ENCODE measurements around the gene SMAD4. TPM values are rescaled to one million over a fixed set of nuclear protein-coding genes. Genes with fewer than 3 reads are reported as not detected.
"Not testable (repeated sequence)": the region's sequence is repeated elsewhere in the genome, so short reads cannot be mapped to it uniquely, and the experiment has no call there.

The SMAD4 gene
- total RNA-seq, 4 donors from 2014 or later, result 86.7 to 104 (median 98.6) TPM

DNA sequence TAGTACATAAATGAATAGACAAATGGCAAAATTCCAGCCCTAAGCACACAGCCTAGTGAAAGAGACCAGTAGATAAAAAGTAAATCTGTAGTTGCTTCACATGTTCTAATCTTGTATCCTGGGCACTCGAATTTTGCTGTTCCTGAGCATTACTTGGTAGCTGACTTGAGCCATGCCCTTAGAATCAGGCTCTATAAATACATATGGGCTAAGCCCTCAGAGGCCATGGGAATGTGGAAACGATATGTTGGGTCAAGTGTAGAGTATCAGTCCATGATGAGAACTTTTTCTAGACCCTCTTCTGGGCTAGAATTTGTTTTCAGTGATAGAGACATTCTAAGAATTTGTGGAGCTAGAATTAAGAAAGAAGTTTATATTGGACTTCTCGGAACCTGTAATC lies 40.3 kb upstream of the SMAD4 start:
- no peak for DNase-seq (ENCODE audit: low spot score)
- no peak for ATAC-seq (ENCODE audit: low FRiP score)
- TF ChIP-seq, protein P1, sequence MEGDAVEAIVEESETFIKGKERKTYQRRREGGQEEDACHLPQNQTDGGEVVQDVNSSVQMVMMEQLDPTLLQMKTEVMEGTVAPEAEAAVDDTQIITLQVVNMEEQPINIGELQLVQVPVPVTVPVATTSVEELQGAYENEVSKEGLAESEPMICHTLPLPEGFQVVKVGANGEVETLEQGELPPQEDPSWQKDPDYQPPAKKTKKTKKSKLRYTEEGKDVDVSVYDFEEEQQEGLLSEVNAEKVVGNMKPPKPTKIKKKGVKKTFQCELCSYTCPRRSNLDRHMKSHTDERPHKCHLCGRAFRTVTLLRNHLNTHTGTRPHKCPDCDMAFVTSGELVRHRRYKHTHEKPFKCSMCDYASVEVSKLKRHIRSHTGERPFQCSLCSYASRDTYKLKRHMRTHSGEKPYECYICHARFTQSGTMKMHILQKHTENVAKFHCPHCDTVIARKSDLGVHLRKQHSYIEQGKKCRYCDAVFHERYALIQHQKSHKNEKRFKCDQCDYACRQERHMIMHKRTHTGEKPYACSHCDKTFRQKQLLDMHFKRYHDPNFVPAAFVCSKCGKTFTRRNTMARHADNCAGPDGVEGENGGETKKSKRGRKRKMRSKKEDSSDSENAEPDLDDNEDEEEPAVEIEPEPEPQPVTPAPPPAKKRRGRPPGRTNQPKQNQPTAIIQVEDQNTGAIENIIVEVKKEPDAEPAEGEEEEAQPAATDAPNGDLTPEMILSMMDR (IDR thresholded peaks at IDR 0.05), result no peak

DNA sequence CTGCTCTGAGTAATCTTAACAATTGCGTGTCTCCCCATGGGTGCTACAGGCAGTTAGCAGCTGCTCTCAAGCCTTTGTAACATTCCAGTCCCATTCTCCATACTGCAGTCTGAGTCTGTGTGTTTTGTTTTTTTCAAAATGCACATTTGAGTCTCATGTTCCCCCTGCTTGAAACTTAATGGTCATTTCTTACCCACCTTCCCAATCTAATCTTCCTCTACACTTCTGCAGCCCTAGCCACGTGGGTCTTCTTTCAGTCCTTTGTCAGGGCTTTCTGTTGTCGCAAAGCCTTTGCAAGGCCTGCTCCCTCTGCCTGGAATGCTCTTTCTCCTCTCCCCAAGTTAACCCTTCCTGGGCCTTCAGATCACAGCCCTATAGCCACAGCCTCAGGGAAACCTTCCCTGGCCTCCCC lies 37.7 kb upstream of the SMAD4 start:
- no peak for ATAC-seq (ENCODE audit: low FRiP score)
- TF ChIP-seq, protein P1 (IDR thresholded peaks at IDR 0.05), result no peak
- no peak for DNase-seq (ENCODE audit: low spot score)

DNA sequence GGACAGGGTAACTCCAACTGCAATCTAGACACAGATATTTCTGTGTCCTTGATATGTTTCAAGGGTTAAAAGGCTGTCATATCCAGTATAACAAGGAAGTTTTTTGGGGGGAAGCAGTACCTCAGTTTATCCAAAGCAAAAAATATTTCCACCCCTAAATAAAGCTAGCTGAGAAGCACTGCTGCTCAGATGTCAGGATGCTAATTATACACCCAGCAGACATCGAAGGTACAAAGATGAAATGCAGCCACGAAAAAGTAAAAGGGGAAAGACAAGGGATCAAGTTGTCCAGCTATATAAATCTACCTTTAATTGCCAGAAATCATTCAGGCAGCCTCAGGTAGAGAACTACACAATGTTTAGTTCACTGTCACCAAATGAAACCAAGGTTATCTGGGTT lies 36.0 kb upstream of the SMAD4 start:
- ATAC-seq (ENCODE audit: low FRiP score), result no peak
- DNase-seq (ENCODE audit: low spot score), result no peak
- TF ChIP-seq, protein P1 (IDR thresholded peaks at IDR 0.05), result no peak

DNA sequence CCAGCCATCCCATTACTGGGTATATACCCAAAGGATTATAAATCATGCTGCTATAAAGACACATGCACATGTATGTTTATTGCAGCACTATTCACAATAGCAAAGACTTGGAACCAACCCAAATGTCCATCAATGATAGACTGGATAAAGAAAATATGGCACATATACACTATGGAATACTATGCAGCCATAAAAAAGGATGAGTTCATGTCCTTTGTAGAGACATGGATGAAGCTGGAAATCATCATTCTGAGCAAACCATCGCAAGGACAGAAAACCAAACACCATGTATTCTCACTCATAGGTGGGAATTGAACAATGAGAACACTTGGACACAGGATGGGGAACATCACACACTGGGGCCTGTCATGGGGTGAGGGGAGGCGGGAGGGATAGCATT lies 26.8 kb upstream of the SMAD4 start:
- ATAC-seq (ENCODE audit: low FRiP score); DNase-seq (ENCODE audit: low spot score): not testable (repeated sequence)

DNA sequence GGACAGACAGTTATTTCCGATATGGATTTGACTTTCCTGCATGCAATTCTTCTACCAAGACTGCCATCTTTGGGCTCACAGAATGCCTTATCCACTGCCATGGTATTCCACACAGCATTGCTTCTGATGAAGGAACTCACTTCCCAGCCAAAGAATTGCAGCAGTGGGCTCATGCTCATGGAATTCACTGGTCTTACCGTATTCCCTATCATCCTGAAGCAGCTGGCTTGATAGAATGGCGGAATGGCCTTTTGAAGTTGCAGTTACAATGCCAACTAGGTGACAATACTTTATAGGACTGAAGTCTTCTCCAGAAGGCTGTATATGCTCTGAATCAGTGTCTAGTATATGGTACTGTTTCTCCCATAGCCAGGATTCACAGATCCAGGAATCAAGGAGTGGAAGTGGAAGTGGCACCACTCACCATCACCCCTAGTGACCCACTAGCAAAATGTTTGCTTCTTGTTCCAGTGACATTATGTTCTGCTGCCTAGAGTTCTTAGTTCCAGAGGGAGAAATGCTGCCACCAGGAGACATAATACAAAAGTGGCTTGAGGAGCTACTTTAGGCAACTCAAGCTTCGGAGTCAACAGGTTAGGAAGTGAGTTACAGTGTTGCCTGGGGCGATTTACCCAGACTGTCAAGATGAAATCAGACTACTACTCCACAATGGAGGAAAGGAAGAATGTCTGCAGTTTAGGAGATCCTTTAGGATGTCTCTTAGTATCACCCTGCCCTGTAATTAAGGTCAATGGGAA lies 23.8 kb upstream of the SMAD4 start:
- DNase-seq (ENCODE audit: low spot score), result no peak
- TF ChIP-seq, protein P1 (IDR thresholded peaks at IDR 0.05), result no peak
- ATAC-seq (ENCODE audit: low FRiP score), result no peak

DNA sequence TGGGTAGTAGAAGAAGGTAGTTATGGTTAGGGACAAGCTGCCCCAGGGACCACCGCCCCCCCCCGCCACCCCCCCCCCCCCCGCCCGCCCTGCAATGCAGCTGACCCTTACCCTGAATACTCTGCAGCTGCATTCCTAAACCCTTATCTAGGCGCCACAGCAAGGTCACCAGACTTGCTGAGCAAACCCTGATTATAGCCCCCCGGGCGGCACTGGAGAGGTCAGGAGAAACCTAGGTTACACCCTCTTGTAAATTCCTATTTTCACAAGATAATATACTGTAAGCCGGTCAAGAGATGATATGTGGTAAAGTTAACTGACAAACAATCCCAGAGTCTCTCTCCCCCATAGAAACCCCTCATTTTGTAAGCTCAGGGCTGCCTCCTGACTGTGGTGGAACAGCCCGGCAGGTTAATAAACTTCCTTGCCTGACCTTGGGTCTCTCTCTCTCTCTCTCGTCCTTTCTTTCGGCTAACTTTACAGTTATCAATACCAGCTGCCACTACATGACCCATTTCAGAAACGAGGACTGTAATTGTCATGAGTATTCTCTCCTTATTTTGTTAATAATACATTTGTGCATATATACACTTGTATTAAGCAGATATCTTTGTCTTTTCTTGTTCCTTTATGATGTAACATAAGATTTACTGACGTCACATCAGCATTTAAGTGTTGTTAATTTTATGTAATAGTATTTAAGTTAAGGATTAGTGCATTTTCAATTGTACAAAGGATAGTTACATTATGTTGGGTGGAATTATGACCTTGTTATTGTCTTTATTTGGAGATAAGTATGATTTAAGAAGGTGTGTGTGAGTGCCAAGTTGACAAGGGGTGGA lies 22.8 kb upstream of the SMAD4 start:
- TF ChIP-seq, protein P1 (IDR thresholded peaks at IDR 0.05), result no peak
- DNase-seq (ENCODE audit: low spot score) (no peak), ATAC-seq (ENCODE audit: low FRiP score) (no peak)

DNA sequence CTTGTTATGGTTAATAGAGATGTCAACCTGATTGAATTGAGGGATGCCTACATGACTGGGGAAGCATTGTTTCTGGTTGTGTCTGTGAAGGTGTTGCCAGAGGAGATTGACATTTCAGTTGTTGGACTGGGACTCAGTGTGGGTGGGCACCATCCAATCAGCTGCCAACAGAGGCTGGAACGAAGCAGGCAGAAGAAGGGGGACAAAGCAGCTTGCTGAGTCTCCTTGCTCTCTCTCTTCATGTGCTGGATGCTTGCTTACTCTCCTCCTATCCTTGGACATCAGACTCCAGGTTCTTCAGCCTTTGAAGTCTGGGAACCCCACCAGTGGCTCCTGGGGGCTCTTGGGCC lies 22.2 kb upstream of the SMAD4 start:
- no peak for ATAC-seq (ENCODE audit: low FRiP score)

More for the DNA sequence above, 22.2 kb upstream of the SMAD4 start:
- no peak for DNase-seq (ENCODE audit: low spot score)
- TF ChIP-seq, protein P1 (IDR thresholded peaks at IDR 0.05), result no peak

Measured in omental fat pad (tissue), 4 donors.